Measurements from ENCODE around the gene MECP2.

The MECP2 gene

GRCh38 chrX:154082396-154083125, 15.0 kb downstream of the MECP2 start:
- no peak overlapping the region for H3K4me3 ChIP-seq (ENCODE audit: low read length)

DNA sequence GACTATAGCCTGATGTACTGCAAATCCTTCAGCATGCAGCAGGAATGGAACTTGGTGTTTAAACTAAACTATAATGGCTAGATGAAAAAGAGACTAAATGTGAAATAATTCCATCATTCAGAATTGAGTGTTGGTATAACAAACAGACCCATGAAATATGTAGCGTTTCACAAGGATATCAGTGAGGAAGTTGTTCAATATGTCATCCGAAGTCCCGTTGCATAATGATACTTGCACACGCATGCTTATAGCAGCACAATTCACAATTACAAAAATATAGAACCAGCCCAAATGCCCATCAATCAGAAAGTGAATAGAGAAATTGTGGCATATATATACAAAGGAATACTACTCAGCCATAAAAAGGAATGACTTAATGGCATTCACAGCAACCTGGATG, 20.4 kb downstream of the MECP2 start:
- no peak overlapping the region for H3K4me3 ChIP-seq (ENCODE audit: low read length)
- TF ChIP-seq CTCF (conservative IDR thresholded peaks at IDR 0.05; ENCODE audit: low read depth, low read length): no peak
- no peak for DNase-seq (ENCODE audit: low read depth)

More at GRCh38 chrX:154082396-154083125, 15.0 kb downstream of the MECP2 start:
- no peak for TF ChIP-seq CTCF (conservative IDR thresholded peaks at IDR 0.05; ENCODE audit: low read depth, low read length)
- no peak for DNase-seq (ENCODE audit: low read depth)

GRCh38 chrX:154074199-154074598, 23.3 kb downstream of the MECP2 start:
- peak; percentile 33 for DNase-seq (ENCODE audit: low read depth)
- TF ChIP-seq CTCF (conservative IDR thresholded peaks at IDR 0.05; ENCODE audit: low read depth, low read length): no peak
- H3K4me3 ChIP-seq (ENCODE audit: low read length): no peak overlapping the region

DNA sequence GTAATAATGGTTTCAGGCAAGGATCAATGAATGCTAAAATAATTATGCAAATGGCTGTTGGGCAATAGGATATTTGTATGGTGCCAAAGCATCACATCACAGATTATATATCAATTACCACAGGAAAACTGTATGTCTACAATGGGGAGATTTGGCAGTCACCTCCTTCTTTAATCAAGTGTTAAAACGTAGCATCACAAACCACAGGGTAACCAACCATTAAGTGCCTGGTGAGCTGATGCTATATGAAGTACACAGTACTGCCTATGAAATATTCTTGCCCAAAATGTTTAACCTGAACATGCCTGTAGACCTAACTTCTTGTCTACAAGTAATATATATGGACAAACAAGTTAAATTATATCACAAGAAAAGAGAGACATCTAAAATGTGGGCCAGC, 25.3 kb downstream of the MECP2 start:
- H3K4me3 ChIP-seq (ENCODE audit: low read length): no peak overlapping the region
- no peak for DNase-seq (ENCODE audit: low read depth)
- no peak for TF ChIP-seq CTCF (conservative IDR thresholded peaks at IDR 0.05; ENCODE audit: low read depth, low read length)

GRCh38 chrX:154068560-154068959, 29.0 kb downstream of the MECP2 start:
- H3K4me3 ChIP-seq (ENCODE audit: low read length): no peak overlapping the region
- TF ChIP-seq CTCF (conservative IDR thresholded peaks at IDR 0.05; ENCODE audit: low read depth, low read length): no peak
- no peak for DNase-seq (ENCODE audit: low read depth)

- no peak overlapping the region for H3K4me3 ChIP-seq (ENCODE audit: low read length)
- no peak for DNase-seq (ENCODE audit: low read depth)
- TF ChIP-seq CTCF (conservative IDR thresholded peaks at IDR 0.05; ENCODE audit: low read depth, low read length): no peak
These were observed 32.7 kb downstream of the MECP2 start for GRCh38 chrX:154064637-154065435.
